Ovary (tissue), 9 donors: ENCODE data around the gene SLC6A12. TPM values are rescaled to one million over a fixed set of nuclear protein-coding genes. Genes with fewer than 3 reads are reported as not detected.

Experiments used
- DNase-seq, 5 donors: peaks; one replicate each; pipeline ENCODE4 v3.0.0-alpha.2; 2019 to 2020
- H3K27ac ChIP-seq, 2 donors: fragments of 200-600 bp; one replicate each; pipeline versions ENCODE4 v1.5.1 to v1.8.0; 2019 to 2022
- H3K27me3 ChIP-seq: fragments of 200-600 bp; one replicate; pipeline ENCODE4 v1.8.0; 2022
- H3K36me3 ChIP-seq: fragments of 200-600 bp; sonication (generic); one replicate; pipeline ENCODE4 v1.5.1; 2019
- H3K4me1 ChIP-seq: one replicate; pipeline ENCODE4 v1.8.1; 2013; ENCODE audit warnings: mild to moderate bottlenecking, moderate library complexity; ENCODE audit not compliant: insufficient read depth
- H3K4me3 ChIP-seq: fragments of 200-600 bp; sonication (generic); one replicate; pipeline ENCODE4 v1.5.1; 2017
- H3K9me3 ChIP-seq, 2 donors: fragments of 200-600 bp in 1 of 2; sonication (generic) in 1 of 2; one replicate each; pipeline versions ENCODE4 v1.5.1 to v1.8.1; 2013 to 2019; ENCODE audit warnings: mild to moderate bottlenecking in 1 of 2, moderate library complexity in 1 of 2
- CTCF ChIP-seq, 3 donors: fragments of 450-650 bp in 2 of 3; fragments of 200-600 bp in 1 of 3; IDR thresholded peaks; one replicate each; pipeline versions ENCODE4 v1.5.1 to v1.8.0; 2016 to 2022; ENCODE audit warnings: antibody characterized with exemption in 3 of 3, mild to moderate bottlenecking in 1 of 3
- EP300 ChIP-seq: sonication (generic); formaldehyde crosslinking; IDR thresholded peaks from one replicate; pipeline ENCODE4 v1.6.1; 2017; ENCODE audit warnings: antibody characterized with exemption
- POLR2A ChIP-seq: fragments of 450-650 bp; IDR thresholded peaks from one replicate; pipeline ENCODE4 v1.6.1; 2017; ENCODE audit warnings: antibody characterized with exemption, mild to moderate bottlenecking, moderate library complexity
- WGBS, 3 donors: extraction: QIAGEN DNeasy Blood & Tissue Kit in 1 of 3; methylation state at CpG; one replicate each; pipeline versions ENCODE4 v1.1.5 to v1.1.7; 2013 to 2017; 5-methylcytosine and 5-hydroxymethylcytosine counted together
- intact Hi-C, 4 donors: fragments of 100-400 bp; cut with DNase I; formaldehyde crosslinking; loops; one replicate each; pipeline versions ENCODE4 v1.11.0 to v1.15.1; 2022 to 2023
- polyA plus RNA-seq, 2 donors: library from polyadenylated mRNA; stranded (reverse); fragments of 200-250 nt in 1 of 2; fragments of 350-450 nt in 1 of 2; fragmentation: Illumina TruSeq in 1 of 2; extraction: RNeasy Lipid Tissue Mini Kit (QIAGEN cat#74804) in 1 of 2; gene quantifications; one replicate each; pipeline ENCODE4 v1.2.3, GENCODE V29; 2013 to 2014
- total RNA-seq, 7 donors: library from RNA; depleted of rRNA in 2 of 7; stranded (reverse); fragments of >200 nt in 2 of 7; fragmentation: NEBNext Ultra II Directional in 3 of 7; extraction: Animal tissue kit (Norgen Biotek cat#: 25700) in 3 of 7; gene quantifications; one replicate each; pipeline versions ENCODE4 v1.1.0 to v1.2.4, GENCODE V29; 2016 to 2023
- donor health status: DM: no; HTN: no; CAD: no; lungs with moderate emphysema.
- donor health status: DM: no; HTN: no; CAD: no.
- donor health status: Bipolar disorder and iron deficiency.
- donor health status: DM: yes; HTN: yes; CAD: no.
- donor health status: DM: no; HTN: no; CAD: no.
- donor health status: DM: yes; HTN: yes; CAD: no.

SLC6A12 gene
- total and polyA plus RNA-seq, 9 donors, result 0.24 to 7.5 (median 1.5) TPM; not detected in 1

- TF ChIP-seq EP300 (no peak), CTCF (IDR thresholded peaks at IDR 0.05) (no peak), POLR2A (no peak)
- Histone ChIP-seq H3K36me3 (no peaks in the 10 kb centered on the region), H3K4me1 (peaks cover 7% of the 10 kb centered on the region), H3K27ac (no peak overlapping the region), H3K9me3 (no peaks in the 10 kb centered on the region), H3K4me3 (no peak overlapping the region), H3K27me3 (no peaks in the 10 kb centered on the region)
- peak in 2 of 5 donors; percentile 44 to 54 for DNase-seq
- intact Hi-C loops, result no loop called here
- 7 to 45% (median 16%) methylated on average over 12 to 23 of the region's 23 CpGs for WGBS, 3 donors
These were observed 39.4 kb downstream of the SLC6A12 start for GRCh38 chr12:174596-174995.

GRCh38 chr12:174124-174523 is 39.8 kb downstream of the SLC6A12 start:
- WGBS, 3 donors, result 41 to 52% (median 51%) methylated on average over 6 of the region's 6 CpGs
- DNase-seq, result no peak

GRCh38 chr12:172732-173161 is 41.2 kb downstream of the SLC6A12 start:
- peaks cover 7% of the 10 kb centered on the region for H3K4me1 ChIP-seq
- H3K4me3 ChIP-seq, result no peak overlapping the region
- H3K9me3 ChIP-seq, result no peaks in the 10 kb centered on the region
- WGBS, 3 donors, result 61 to 77% (median 68%) methylated on average over 15 of the region's 15 CpGs
- no peaks in the 10 kb centered on the region for H3K36me3 ChIP-seq
- H3K27ac ChIP-seq, result no peak overlapping the region
- no peaks in the 10 kb centered on the region for H3K27me3 ChIP-seq
- TF ChIP-seq EP300 (no peak), CTCF (IDR thresholded peaks at IDR 0.05) (no peak), POLR2A (no peak)
- no peak for DNase-seq
- intact Hi-C loops, result no loop called here

More at GRCh38 chr12:174124-174523, 39.8 kb downstream of the SLC6A12 start:
- H3K9me3 ChIP-seq, result no peaks in the 10 kb centered on the region
- peaks cover 7% of the 10 kb centered on the region for H3K4me1 ChIP-seq
- TF ChIP-seq CTCF (IDR thresholded peaks at IDR 0.05), result no peak
- no peak for TF ChIP-seq EP300
- TF ChIP-seq POLR2A, result no peak
- no peaks in the 10 kb centered on the region for H3K36me3 ChIP-seq
- no peak overlapping the region for H3K4me3 ChIP-seq
- H3K27me3 ChIP-seq, result no peaks in the 10 kb centered on the region
- no peak overlapping the region for H3K27ac ChIP-seq
- intact Hi-C loops, result no loop called here

- TF ChIP-seq EP300 (no peak), POLR2A (no peak), CTCF (IDR thresholded peaks at IDR 0.05) (no peak)
- Histone ChIP-seq H3K4me3 (no peak overlapping the region), H3K27ac (no peak overlapping the region), H3K27me3 (no peaks in the 10 kb centered on the region), H3K36me3 (no peaks in the 10 kb centered on the region), H3K9me3 (no peaks in the 10 kb centered on the region), H3K4me1 (peaks cover 7% of the 10 kb centered on the region)
- intact Hi-C loops, result no loop called here
- DNase-seq, result no peak
- WGBS, 3 donors, result 21 to 37% (median 35%) methylated on average over 18 of the region's 18 CpGs
These were observed 41.9 kb downstream of the SLC6A12 start for GRCh38 chr12:171743-172676.
